ENCODE results near the gene XPA.

DNA sequence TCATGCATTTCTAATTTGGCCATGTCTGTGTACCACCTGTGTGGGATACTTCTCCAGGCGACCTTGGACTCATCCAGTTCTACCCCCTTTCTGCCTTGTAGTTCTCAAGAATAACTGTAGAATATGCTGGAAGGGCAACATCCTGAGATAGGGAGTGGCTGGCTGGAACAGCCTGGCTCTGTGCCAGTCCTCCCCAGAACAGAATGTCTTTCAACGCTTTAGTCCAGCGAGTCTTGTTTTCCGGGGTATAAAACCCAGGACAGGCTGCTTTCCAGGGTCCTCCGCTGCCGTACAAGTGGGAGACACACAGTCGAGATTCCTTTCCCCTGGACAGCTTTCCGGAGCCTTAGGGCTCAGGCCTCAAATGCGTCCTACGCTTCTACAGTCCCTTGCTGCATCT is 45.4 kb upstream of the XPA start:
- TF ChIP-seq, protein P1, sequence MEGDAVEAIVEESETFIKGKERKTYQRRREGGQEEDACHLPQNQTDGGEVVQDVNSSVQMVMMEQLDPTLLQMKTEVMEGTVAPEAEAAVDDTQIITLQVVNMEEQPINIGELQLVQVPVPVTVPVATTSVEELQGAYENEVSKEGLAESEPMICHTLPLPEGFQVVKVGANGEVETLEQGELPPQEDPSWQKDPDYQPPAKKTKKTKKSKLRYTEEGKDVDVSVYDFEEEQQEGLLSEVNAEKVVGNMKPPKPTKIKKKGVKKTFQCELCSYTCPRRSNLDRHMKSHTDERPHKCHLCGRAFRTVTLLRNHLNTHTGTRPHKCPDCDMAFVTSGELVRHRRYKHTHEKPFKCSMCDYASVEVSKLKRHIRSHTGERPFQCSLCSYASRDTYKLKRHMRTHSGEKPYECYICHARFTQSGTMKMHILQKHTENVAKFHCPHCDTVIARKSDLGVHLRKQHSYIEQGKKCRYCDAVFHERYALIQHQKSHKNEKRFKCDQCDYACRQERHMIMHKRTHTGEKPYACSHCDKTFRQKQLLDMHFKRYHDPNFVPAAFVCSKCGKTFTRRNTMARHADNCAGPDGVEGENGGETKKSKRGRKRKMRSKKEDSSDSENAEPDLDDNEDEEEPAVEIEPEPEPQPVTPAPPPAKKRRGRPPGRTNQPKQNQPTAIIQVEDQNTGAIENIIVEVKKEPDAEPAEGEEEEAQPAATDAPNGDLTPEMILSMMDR (IDR thresholded peaks at IDR 0.05; ENCODE audit: low read depth, low read length, missing input control), result no peak
- TF ChIP-seq NR2F2 (IDR thresholded peaks at IDR 0.05) (no peak), GABPA (IDR thresholded peaks at IDR 0.05 in 1 of 2, conservative IDR thresholded peaks at IDR 0.05 in 1 of 2) (no peak), EGR1 (IDR thresholded peaks at IDR 0.05; ENCODE audit: low read depth in 2 of 2) (no peak), RXRA (IDR thresholded peaks at IDR 0.05) (no peak), RAD21 (IDR thresholded peaks at IDR 0.05) (no peak), FOXA1 (IDR thresholded peaks at IDR 0.05) (no peak), JUND (IDR thresholded peaks at IDR 0.05) (no peak), YY1 (IDR thresholded peaks at IDR 0.05) (no peak), TAF1 (conservative IDR thresholded peaks at IDR 0.05) (no peak), SP1 (IDR thresholded peaks at IDR 0.05) (no peak)
- TF ChIP-seq, protein P2, sequence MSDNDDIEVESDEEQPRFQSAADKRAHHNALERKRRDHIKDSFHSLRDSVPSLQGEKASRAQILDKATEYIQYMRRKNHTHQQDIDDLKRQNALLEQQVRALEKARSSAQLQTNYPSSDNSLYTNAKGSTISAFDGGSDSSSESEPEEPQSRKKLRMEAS (IDR thresholded peaks at IDR 0.05), result no peak
- TF ChIP-seq, protein P3, sequence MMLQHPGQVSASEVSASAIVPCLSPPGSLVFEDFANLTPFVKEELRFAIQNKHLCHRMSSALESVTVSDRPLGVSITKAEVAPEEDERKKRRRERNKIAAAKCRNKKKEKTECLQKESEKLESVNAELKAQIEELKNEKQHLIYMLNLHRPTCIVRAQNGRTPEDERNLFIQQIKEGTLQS (IDR thresholded peaks at IDR 0.05), result no peak
- TF ChIP-seq, protein P4, sequence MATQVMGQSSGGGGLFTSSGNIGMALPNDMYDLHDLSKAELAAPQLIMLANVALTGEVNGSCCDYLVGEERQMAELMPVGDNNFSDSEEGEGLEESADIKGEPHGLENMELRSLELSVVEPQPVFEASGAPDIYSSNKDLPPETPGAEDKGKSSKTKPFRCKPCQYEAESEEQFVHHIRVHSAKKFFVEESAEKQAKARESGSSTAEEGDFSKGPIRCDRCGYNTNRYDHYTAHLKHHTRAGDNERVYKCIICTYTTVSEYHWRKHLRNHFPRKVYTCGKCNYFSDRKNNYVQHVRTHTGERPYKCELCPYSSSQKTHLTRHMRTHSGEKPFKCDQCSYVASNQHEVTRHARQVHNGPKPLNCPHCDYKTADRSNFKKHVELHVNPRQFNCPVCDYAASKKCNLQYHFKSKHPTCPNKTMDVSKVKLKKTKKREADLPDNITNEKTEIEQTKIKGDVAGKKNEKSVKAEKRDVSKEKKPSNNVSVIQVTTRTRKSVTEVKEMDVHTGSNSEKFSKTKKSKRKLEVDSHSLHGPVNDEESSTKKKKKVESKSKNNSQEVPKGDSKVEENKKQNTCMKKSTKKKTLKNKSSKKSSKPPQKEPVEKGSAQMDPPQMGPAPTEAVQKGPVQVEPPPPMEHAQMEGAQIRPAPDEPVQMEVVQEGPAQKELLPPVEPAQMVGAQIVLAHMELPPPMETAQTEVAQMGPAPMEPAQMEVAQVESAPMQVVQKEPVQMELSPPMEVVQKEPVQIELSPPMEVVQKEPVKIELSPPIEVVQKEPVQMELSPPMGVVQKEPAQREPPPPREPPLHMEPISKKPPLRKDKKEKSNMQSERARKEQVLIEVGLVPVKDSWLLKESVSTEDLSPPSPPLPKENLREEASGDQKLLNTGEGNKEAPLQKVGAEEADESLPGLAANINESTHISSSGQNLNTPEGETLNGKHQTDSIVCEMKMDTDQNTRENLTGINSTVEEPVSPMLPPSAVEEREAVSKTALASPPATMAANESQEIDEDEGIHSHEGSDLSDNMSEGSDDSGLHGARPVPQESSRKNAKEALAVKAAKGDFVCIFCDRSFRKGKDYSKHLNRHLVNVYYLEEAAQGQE (IDR thresholded peaks at IDR 0.05), result no peak
